Aorta (tissue), 5 donors: ENCODE results near the gene CLEC16A. TPM values are rescaled to one million over a fixed set of nuclear protein-coding genes. Genes with fewer than 3 reads are reported as not detected.

Source experiments
- ATAC-seq: fragments of 200-7000 bp; cut with Tn5 transposase; one replicate; pipeline ENCODE4 v1.9.1; 2022; ENCODE audit warnings: moderate library complexity; ENCODE audit not compliant: low FRiP score
- DNase-seq, 2 donors: peaks; one replicate each; pipeline ENCODE4 v3.0.0-alpha.2; 2020
- H3K27ac ChIP-seq, 2 donors: one replicate each; pipeline ENCODE4 v1.5.1; 2013; ENCODE audit warnings: low read length in 2 of 2, mild to moderate bottlenecking in 2 of 2, moderate library complexity in 2 of 2, control low read depth in 1 of 2, inconsistent platforms in 1 of 2, low read depth in 1 of 2
- H3K27me3 ChIP-seq, 2 donors: one replicate each; pipeline ENCODE4 v1.6.1; 2013; ENCODE audit warnings: control low read depth in 1 of 2, low read length in 1 of 2, mild to moderate bottlenecking in 1 of 2, moderate library complexity in 1 of 2; ENCODE audit not compliant: insufficient read depth in 2 of 2, control insufficient read depth in 1 of 2
- H3K36me3 ChIP-seq, 2 donors: one replicate each; pipeline ENCODE4 v1.6.1; 2013; ENCODE audit warnings: control low read depth in 1 of 2, low read length in 1 of 2, mild to moderate bottlenecking in 1 of 2; ENCODE audit not compliant: insufficient read depth in 2 of 2, control insufficient read depth in 1 of 2
- H3K4me1 ChIP-seq, 2 donors: one replicate each; pipeline ENCODE4 v1.6.1; 2013; ENCODE audit warnings: low read length in 2 of 2, control low read depth in 1 of 2, mild to moderate bottlenecking in 1 of 2, moderate library complexity in 1 of 2; ENCODE audit not compliant: insufficient read depth in 2 of 2, control insufficient read depth in 1 of 2
- H3K4me3 ChIP-seq, 2 donors: one replicate each; pipeline ENCODE4 v1.5.1; 2013; ENCODE audit warnings: low read length in 2 of 2, control low read depth in 1 of 2, mild to moderate bottlenecking in 1 of 2
- H3K9me3 ChIP-seq: one replicate; pipeline ENCODE4 v1.6.1; 2013; ENCODE audit warnings: mild to moderate bottlenecking, low read length; ENCODE audit not compliant: control insufficient read depth
- WGBS, 2 donors: extraction: QIAGEN DNeasy Blood & Tissue Kit; methylation state at CpG; one replicate each; pipeline ENCODE4 v1.1.7; 2013; 5-methylcytosine and 5-hydroxymethylcytosine counted together
- intact Hi-C, 2 donors: fragments of 100-400 bp; cut with DNase I; formaldehyde crosslinking; loops; one replicate each; pipeline versions ENCODE4 v1.14.2 to v1.15.0; 2022
- polyA plus RNA-seq, 2 donors: library from polyadenylated mRNA; stranded (reverse); fragments of 200-250 nt; gene quantifications; one replicate each; pipeline ENCODE4 v1.2.3, GENCODE V29; 2013
- total RNA-seq, 2 donors: library from RNA; stranded (reverse); fragmentation: NEBNext Ultra II Directional; extraction: Animal tissue kit (Norgen Biotek cat#: 25700); gene quantifications; one replicate each; pipeline ENCODE4 v1.2.1, GENCODE V29; 2021
- donor health status: healthy with polysubstance abuse.
- donor health status: Bipolar disorder and iron deficiency.
- donor health status: DM: no; HTN: no; CAD: no.
- donor health status: DM: no; HTN: no; CAD: no.
- donor health status: DM: yes; HTN: yes; CAD: no.

Gene CLEC16A
- total and polyA plus RNA-seq, 4 donors: 5.9 to 28.8 (median 19.0) TPM

- intact Hi-C loops: no loop called here
- Histone ChIP-seq H3K27me3 (no peaks in the 10 kb centered on the region), H3K9me3 (no peaks in the 10 kb centered on the region), H3K27ac (no peak overlapping the region), H3K4me3 (no peak overlapping the region), H3K4me1 (no peaks in the 10 kb centered on the region), H3K36me3 (peaks cover 0 to 2% of the 10 kb centered on the region in 2 donors)
- 96 to 97% methylated on average over 4 of the region's 4 CpGs for WGBS, 2 donors
- ATAC-seq (no peak), DNase-seq (peak in 1 of 2 donors; percentile 45)
These were observed 199.8 kb downstream of the CLEC16A start for GRCh38 chr16:11144122-11144521.

GRCh38 chr16:11145173-11145818 lies 200.9 kb downstream of the CLEC16A start:
- WGBS, 2 donors: 78 to 82% methylated on average over 13 of the region's 13 CpGs
- ATAC-seq: peak; percentile 49
- H3K9me3 ChIP-seq: no peaks in the 10 kb centered on the region
- H3K27ac ChIP-seq: no peak overlapping the region
- no peaks in the 10 kb centered on the region for H3K27me3 ChIP-seq
- peaks cover 0 to 2% of the 10 kb centered on the region in 2 donors for H3K36me3 ChIP-seq
- intact Hi-C loops: no loop called here
- H3K4me3 ChIP-seq: no peak overlapping the region
- DNase-seq: peak in 1 of 2 donors; percentile 78
- no peaks in the 10 kb centered on the region for H3K4me1 ChIP-seq

- WGBS, 2 donors: 97 to 99% methylated on average over 7 of the region's 7 CpGs
- ATAC-seq: no peak
- H3K36me3 ChIP-seq: peaks cover 0 to 2% of the 10 kb centered on the region in 2 donors
- H3K9me3 ChIP-seq: no peaks in the 10 kb centered on the region
- H3K4me3 ChIP-seq: no peak overlapping the region
- peak in 1 of 2 donors; percentile 51 for DNase-seq
- no peaks in the 10 kb centered on the region for H3K27me3 ChIP-seq
- intact Hi-C loops: no loop called here
- H3K4me1 ChIP-seq: no peaks in the 10 kb centered on the region
- H3K27ac ChIP-seq: no peak overlapping the region
These were observed 201.5 kb downstream of the CLEC16A start for GRCh38 chr16:11145819-11146211.

- H3K4me1 ChIP-seq: no peaks in the 10 kb centered on the region
- ATAC-seq (no peak), DNase-seq (peak in 1 of 2 donors; percentile 45)
- H3K36me3 ChIP-seq: peaks cover 0 to 2% of the 10 kb centered on the region in 2 donors
- H3K4me3 ChIP-seq: no peak overlapping the region
- 71% methylated on average over 9 of the region's 9 CpGs for WGBS, 2 donors
- no peak overlapping the region for H3K27ac ChIP-seq
- H3K9me3 ChIP-seq: no peaks in the 10 kb centered on the region
- intact Hi-C loops: no loop called here
- H3K27me3 ChIP-seq: no peaks in the 10 kb centered on the region
These were observed 202.8 kb downstream of the CLEC16A start for GRCh38 chr16:11147033-11147753.

GRCh38 chr16:11147754-11148444 lies 203.5 kb downstream of the CLEC16A start:
- H3K9me3 ChIP-seq: no peaks in the 10 kb centered on the region
- no peak overlapping the region for H3K27ac ChIP-seq
- no peaks in the 10 kb centered on the region for H3K27me3 ChIP-seq
- DNase-seq (peak in 1 of 2 donors; percentile 11), ATAC-seq (no peak)
- H3K4me3 ChIP-seq: no peak overlapping the region
- H3K36me3 ChIP-seq: peaks cover 0 to 2% of the 10 kb centered on the region in 2 donors
- no peaks in the 10 kb centered on the region for H3K4me1 ChIP-seq
- 65 to 68% methylated on average over 8 of the region's 8 CpGs for WGBS, 2 donors
- intact Hi-C loops: no loop called here

GRCh38 chr16:11149011-11149616 lies 204.8 kb downstream of the CLEC16A start:
- ATAC-seq: no peak
- no peak overlapping the region for H3K4me3 ChIP-seq
- H3K9me3 ChIP-seq: no peaks in the 10 kb centered on the region
- H3K36me3 ChIP-seq: peaks cover 0 to 2% of the 10 kb centered on the region in 2 donors
- WGBS, 2 donors: 90 to 91% methylated on average over 5 of the region's 5 CpGs
- no peak overlapping the region for H3K27ac ChIP-seq
- H3K4me1 ChIP-seq: no peaks in the 10 kb centered on the region
- intact Hi-C loops: no loop called here
- no peaks in the 10 kb centered on the region for H3K27me3 ChIP-seq
- DNase-seq: peak in 1 of 2 donors; percentile 72

- no peaks in the 10 kb centered on the region for H3K27me3 ChIP-seq
- no peak overlapping the region for H3K27ac ChIP-seq
- no peaks in the 10 kb centered on the region for H3K9me3 ChIP-seq
- ATAC-seq (no peak), DNase-seq (peak in 1 of 2 donors; percentile 33)
- no peaks in the 10 kb centered on the region for H3K4me1 ChIP-seq
- 97% methylated on average over 5 of the region's 5 CpGs for WGBS, 2 donors
- H3K36me3 ChIP-seq: peaks cover 0 to 2% of the 10 kb centered on the region in 2 donors
- no peak overlapping the region for H3K4me3 ChIP-seq
- intact Hi-C loops: no loop called here
These were observed 205.8 kb downstream of the CLEC16A start for GRCh38 chr16:11150190-11150589.

GRCh38 chr16:11151156-11151884 lies 207.0 kb downstream of the CLEC16A start:
- Histone ChIP-seq H3K27ac (no peak overlapping the region), H3K4me1 (no peaks in the 10 kb centered on the region), H3K36me3 (peaks cover 0 to 2% of the 10 kb centered on the region in 2 donors), H3K9me3 (no peaks in the 10 kb centered on the region), H3K27me3 (no peaks in the 10 kb centered on the region), H3K4me3 (no peak overlapping the region)
- intact Hi-C loops: no loop called here
- peak in 1 of 2 donors; percentile 70 for DNase-seq
- WGBS, 2 donors: 83 to 87% methylated on average over 9 of the region's 9 CpGs
- ATAC-seq: no peak
